GM23338 (cell line): Measurements from ENCODE around the gene CTNNA3. TPM values are rescaled to one million over a fixed set of nuclear protein-coding genes. Genes with fewer than 3 reads are reported as not detected.

Experiments
- ATAC-seq: fragments of 200-7000 bp; cut with Tn5 transposase; 3 replicates; pipeline ENCODE4 v1.9.1; 2020
- DNase-seq: peaks from one replicate; pipeline ENCODE4 v3.0.0-alpha.2; 2015; ENCODE audit warnings: low spot score
- H2AFZ ChIP-seq: fragments of 200-600 bp; sonication (generic); 2 replicates; pipeline ENCODE4 v1.8.0; 2016; ENCODE audit warnings: antibody characterized with exemption, mild to moderate bottlenecking, moderate library complexity
- H3F3A ChIP-seq: fragments of 200-600 bp; sonication (generic); replicated peaks from 2 replicates; pipeline ENCODE4 v1.8.0; 2017; ENCODE audit warnings: antibody characterized with exemption, mixed run types, low read depth
- H3K27ac ChIP-seq: fragments of 200-600 bp; sonication (generic); 2 replicates; pipeline ENCODE4 v1.6.1; 2016; ENCODE audit warnings: low read depth
- H3K27me3 ChIP-seq: fragments of 200-600 bp; sonication (generic); 2 replicates; pipeline ENCODE4 v1.8.0; 2016; ENCODE audit warnings: mild to moderate bottlenecking, mixed run types, moderate library complexity; ENCODE audit not compliant: insufficient read depth
- H3K36me3 ChIP-seq: fragments of 200-600 bp; sonication (generic); 2 replicates; pipeline ENCODE4 v1.8.0; 2016; ENCODE audit warnings: mild to moderate bottlenecking; ENCODE audit not compliant: insufficient read depth
- H3K4me1 ChIP-seq: fragments of 200-600 bp; sonication (generic); 2 replicates; pipeline ENCODE4 v1.8.0; 2016; ENCODE audit warnings: mild to moderate bottlenecking, moderate library complexity; ENCODE audit not compliant: insufficient read depth
- H3K4me2 ChIP-seq: fragments of 200-600 bp; sonication (generic); 2 replicates; pipeline ENCODE4 v1.7.1; 2017; ENCODE audit warnings: mixed run types
- H3K4me3 ChIP-seq: fragments of 200-600 bp; sonication (generic); 2 replicates; pipeline ENCODE4 v1.6.1; 2016; ENCODE audit warnings: mixed run types
- H3K79me2 ChIP-seq: fragments of 200-600 bp; sonication (generic); replicated peaks from 2 replicates; pipeline ENCODE4 v1.8.0; 2017; ENCODE audit warnings: mild to moderate bottlenecking; ENCODE audit not compliant: insufficient read depth
- H3K9me2 ChIP-seq: fragments of 200-600 bp; sonication (generic); 2 replicates; pipeline ENCODE4 v1.8.0; 2017; ENCODE audit not compliant: insufficient read depth
- H4K20me1 ChIP-seq: fragments of 200-600 bp; sonication (generic); replicated peaks from 2 replicates; pipeline ENCODE4 v1.8.0; 2017; ENCODE audit warnings: mild to moderate bottlenecking; ENCODE audit not compliant: insufficient read depth
- H3K27ac Mint-ChIP-seq: 2 replicates; pipeline ENCODE4 v1.8.0; 2020; ENCODE audit warnings: inconsistent platforms, mild to moderate bottlenecking, moderate library complexity, mixed read lengths
- H3K27me3 Mint-ChIP-seq: 3 replicates; pipeline ENCODE4 v1.8.0; 2022; ENCODE audit warnings: low read depth, mild to moderate bottlenecking, moderate library complexity, mixed read lengths, inconsistent platforms; ENCODE audit not compliant: insufficient read depth, poor library complexity
- H3K36me3 Mint-ChIP-seq: 3 replicates; pipeline ENCODE4 v1.8.0; 2021; ENCODE audit warnings: low read depth, mild to moderate bottlenecking, inconsistent platforms, moderate library complexity, mixed read lengths
- H3K4me1 Mint-ChIP-seq: 3 replicates; pipeline ENCODE4 v1.8.0; 2020; ENCODE audit warnings: mild to moderate bottlenecking, inconsistent platforms, mixed read lengths
- H3K4me3 Mint-ChIP-seq: 3 replicates; pipeline ENCODE4 v1.8.0; 2021; ENCODE audit warnings: moderate library complexity, mild to moderate bottlenecking, inconsistent platforms, mixed read lengths
- H3K9me3 Mint-ChIP-seq: 3 replicates; pipeline ENCODE4 v1.8.0; 2020; ENCODE audit warnings: moderate library complexity, mild to moderate bottlenecking, inconsistent platforms, mixed read lengths
- CREB1 ChIP-seq: fragments of 250-450 bp; sonication (Bioruptor Pico); IDR thresholded peaks from 2 replicates; pipeline ENCODE4 v1.5.0; 2020; ENCODE audit warnings: low read depth, mild to moderate bottlenecking, moderate library complexity
- JUNB ChIP-seq: IDR thresholded peaks from one replicate; pipeline ENCODE4 v1.6.1; 2016; ENCODE audit warnings: antibody characterized with exemption; ENCODE audit not compliant: unreplicated experiment
- NANOG ChIP-seq: IDR thresholded peaks from 2 replicates; pipeline ENCODE4 v1.6.1; 2016; ENCODE audit warnings: antibody characterized with exemption, borderline replicate concordance
- REST ChIP-seq: IDR thresholded peaks from one replicate; pipeline ENCODE4 v1.6.1; 2018; ENCODE audit warnings: antibody characterized with exemption; ENCODE audit not compliant: unreplicated experiment
- ZNF114 ChIP-seq: fragments of 250-450 bp; sonication (Bioruptor Pico); IDR thresholded peaks from 2 replicates; pipeline ENCODE4 v1.5.0; 2020; ENCODE audit warnings: mild to moderate bottlenecking, moderate library complexity
- ZNF331 ChIP-seq: fragments of 250-450 bp; sonication (Bioruptor Pico); IDR thresholded peaks from 2 replicates; pipeline ENCODE4 v1.5.0; 2020; ENCODE audit warnings: low read depth, mild to moderate bottlenecking, moderate library complexity
- polyA plus RNA-seq: library from polyadenylated mRNA; unstranded; fragments of >200 nt; fragmentation: Nextera tagmentation; extraction: Ambion mirVana; gene quantifications from 2 replicates; pipeline ENCODE4 v1.2.1, GENCODE V29; 2016
- total RNA-seq: library from RNA; depleted of rRNA; stranded (reverse); fragments of >200 nt; shearing (Covaris generic); gene quantifications from 2 replicates; pipeline ENCODE4 v1.2.3, GENCODE V29; 2014
- TF ChIP-seq, protein P1 (sequence below): fragments of 250-450 bp; sonication (Bioruptor Pico); IDR thresholded peaks from 2 replicates; pipeline ENCODE4 v1.5.0; 2020; ENCODE audit warnings: mild to moderate bottlenecking, moderate library complexity
- TF ChIP-seq, protein P2 (sequence below): IDR thresholded peaks from 2 replicates; pipeline ENCODE4 v1.6.1; 2016; ENCODE audit warnings: antibody characterized with exemption
- TF ChIP-seq, protein P3 (sequence below), 2 experiments: fragments of 200-600 bp in 1 of 2; sonication (generic) in 1 of 2; conservative IDR thresholded peaks; 2 replicates each; pipeline versions ENCODE4 v1.5.1 to v1.6.1; 2016 to 2017; ENCODE audit warnings: antibody characterized with exemption in 2 of 2, low read depth in 2 of 2, mild to moderate bottlenecking in 2 of 2, moderate library complexity in 1 of 2

The CTNNA3 gene
- total and polyA plus RNA-seq, 2 experiments from 2014 or later: 0.71 to 3.3 TPM

DNA sequence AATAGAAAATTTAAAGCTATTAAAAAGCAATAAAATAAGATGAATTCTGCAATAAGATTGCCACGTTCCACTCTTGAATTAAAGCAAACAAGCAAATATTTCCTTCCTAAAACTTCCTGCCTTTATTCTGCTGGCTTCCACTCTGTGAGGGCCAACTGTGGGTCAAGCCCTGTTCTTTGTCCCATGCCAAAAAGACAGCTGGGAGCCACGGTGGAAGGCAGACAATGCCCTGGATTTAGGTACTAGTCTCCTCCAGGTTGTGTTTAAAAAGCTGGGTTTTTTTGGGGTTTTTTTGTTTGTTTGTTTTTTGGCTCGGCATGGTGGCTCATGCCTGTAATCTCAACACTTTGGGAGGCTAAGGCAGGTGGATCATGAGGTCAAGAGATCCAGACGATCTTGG lies 731.0 kb downstream of the CTNNA3 start:
- H3K36me3 ChIP-seq: no peaks in the 10 kb centered on the region; the same call in 1 of the 2 replicates
- H2AFZ ChIP-seq: no peak overlapping the region
- H3K27me3 ChIP-seq: no peaks in the 10 kb centered on the region
- H3K4me1 Mint-ChIP-seq: no peaks in the 10 kb centered on the region
- H3K27ac ChIP-seq: no peak overlapping the region
- no peaks in the 10 kb centered on the region; the same call in 2 of the 3 replicates for H3K9me3 Mint-ChIP-seq
- H3K27ac Mint-ChIP-seq: no peak overlapping the region
- peaks cover 2% of the 10 kb centered on the region for H3K27me3 Mint-ChIP-seq
- no peaks in the 10 kb centered on the region for H3K79me2 ChIP-seq
- no peak for TF ChIP-seq REST
- no peak for TF ChIP-seq CREB1 (CRISPR knock-in tag)
- no peak for TF ChIP-seq ZNF114 (CRISPR knock-in tag)
- no peak for TF ChIP-seq NANOG
- TF ChIP-seq, protein P1, sequence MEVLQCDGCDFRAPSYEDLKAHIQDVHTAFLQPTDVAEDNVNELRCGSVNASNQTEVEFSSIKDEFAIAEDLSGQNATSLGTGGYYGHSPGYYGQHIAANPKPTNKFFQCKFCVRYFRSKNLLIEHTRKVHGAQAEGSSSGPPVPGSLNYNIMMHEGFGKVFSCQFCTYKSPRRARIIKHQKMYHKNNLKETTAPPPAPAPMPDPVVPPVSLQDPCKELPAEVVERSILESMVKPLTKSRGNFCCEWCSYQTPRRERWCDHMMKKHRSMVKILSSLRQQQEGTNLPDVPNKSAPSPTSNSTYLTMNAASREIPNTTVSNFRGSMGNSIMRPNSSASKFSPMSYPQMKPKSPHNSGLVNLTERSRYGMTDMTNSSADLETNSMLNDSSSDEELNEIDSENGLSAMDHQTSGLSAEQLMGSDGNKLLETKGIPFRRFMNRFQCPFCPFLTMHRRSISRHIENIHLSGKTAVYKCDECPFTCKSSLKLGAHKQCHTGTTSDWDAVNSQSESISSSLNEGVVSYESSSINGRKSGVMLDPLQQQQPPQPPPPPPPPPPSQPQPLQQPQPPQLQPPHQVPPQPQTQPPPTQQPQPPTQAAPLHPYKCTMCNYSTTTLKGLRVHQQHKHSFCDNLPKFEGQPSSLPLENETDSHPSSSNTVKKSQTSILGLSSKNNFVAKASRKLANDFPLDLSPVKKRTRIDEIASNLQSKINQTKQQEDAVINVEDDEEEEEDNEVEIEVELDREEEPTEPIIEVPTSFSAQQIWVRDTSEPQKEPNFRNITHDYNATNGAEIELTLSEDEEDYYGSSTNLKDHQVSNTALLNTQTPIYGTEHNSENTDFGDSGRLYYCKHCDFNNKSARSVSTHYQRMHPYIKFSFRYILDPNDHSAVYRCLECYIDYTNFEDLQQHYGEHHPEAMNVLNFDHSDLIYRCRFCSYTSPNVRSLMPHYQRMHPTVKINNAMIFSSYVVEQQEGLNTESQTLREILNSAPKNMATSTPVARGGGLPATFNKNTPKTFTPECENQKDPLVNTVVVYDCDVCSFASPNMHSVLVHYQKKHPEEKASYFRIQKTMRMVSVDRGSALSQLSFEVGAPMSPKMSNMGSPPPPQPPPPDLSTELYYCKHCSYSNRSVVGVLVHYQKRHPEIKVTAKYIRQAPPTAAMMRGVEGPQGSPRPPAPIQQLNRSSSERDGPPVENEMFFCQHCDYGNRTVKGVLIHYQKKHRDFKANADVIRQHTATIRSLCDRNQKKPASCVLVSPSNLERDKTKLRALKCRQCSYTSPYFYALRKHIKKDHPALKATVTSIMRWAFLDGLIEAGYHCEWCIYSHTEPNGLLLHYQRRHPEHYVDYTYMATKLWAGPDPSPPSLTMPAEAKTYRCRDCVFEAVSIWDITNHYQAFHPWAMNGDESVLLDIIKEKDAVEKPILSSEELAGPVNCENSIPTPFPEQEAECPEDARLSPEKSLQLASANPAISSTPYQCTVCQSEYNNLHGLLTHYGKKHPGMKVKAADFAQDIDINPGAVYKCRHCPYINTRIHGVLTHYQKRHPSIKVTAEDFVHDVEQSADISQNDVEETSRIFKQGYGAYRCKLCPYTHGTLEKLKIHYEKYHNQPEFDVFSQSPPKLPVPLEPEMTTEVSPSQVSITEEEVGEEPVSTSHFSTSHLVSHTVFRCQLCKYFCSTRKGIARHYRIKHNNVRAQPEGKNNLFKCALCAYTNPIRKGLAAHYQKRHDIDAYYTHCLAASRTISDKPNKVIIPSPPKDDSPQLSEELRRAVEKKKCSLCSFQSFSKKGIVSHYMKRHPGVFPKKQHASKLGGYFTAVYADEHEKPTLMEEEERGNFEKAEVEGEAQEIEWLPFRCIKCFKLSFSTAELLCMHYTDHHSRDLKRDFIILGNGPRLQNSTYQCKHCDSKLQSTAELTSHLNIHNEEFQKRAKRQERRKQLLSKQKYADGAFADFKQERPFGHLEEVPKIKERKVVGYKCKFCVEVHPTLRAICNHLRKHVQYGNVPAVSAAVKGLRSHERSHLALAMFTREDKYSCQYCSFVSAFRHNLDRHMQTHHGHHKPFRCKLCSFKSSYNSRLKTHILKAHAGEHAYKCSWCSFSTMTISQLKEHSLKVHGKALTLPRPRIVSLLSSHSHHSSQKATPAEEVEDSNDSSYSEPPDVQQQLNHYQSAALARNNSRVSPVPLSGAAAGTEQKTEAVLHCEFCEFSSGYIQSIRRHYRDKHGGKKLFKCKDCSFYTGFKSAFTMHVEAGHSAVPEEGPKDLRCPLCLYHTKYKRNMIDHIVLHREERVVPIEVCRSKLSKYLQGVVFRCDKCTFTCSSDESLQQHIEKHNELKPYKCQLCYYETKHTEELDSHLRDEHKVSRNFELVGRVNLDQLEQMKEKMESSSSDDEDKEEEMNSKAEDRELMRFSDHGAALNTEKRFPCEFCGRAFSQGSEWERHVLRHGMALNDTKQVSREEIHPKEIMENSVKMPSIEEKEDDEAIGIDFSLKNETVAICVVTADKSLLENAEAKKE (CRISPR knock-in tag): no peak
- no peak for TF ChIP-seq JUNB
- TF ChIP-seq, protein P2, sequence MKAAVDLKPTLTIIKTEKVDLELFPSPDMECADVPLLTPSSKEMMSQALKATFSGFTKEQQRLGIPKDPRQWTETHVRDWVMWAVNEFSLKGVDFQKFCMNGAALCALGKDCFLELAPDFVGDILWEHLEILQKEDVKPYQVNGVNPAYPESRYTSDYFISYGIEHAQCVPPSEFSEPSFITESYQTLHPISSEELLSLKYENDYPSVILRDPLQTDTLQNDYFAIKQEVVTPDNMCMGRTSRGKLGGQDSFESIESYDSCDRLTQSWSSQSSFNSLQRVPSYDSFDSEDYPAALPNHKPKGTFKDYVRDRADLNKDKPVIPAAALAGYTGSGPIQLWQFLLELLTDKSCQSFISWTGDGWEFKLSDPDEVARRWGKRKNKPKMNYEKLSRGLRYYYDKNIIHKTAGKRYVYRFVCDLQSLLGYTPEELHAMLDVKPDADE: no peak
- TF ChIP-seq ZNF331 (CRISPR knock-in tag): no peak
- TF ChIP-seq, protein P3, sequence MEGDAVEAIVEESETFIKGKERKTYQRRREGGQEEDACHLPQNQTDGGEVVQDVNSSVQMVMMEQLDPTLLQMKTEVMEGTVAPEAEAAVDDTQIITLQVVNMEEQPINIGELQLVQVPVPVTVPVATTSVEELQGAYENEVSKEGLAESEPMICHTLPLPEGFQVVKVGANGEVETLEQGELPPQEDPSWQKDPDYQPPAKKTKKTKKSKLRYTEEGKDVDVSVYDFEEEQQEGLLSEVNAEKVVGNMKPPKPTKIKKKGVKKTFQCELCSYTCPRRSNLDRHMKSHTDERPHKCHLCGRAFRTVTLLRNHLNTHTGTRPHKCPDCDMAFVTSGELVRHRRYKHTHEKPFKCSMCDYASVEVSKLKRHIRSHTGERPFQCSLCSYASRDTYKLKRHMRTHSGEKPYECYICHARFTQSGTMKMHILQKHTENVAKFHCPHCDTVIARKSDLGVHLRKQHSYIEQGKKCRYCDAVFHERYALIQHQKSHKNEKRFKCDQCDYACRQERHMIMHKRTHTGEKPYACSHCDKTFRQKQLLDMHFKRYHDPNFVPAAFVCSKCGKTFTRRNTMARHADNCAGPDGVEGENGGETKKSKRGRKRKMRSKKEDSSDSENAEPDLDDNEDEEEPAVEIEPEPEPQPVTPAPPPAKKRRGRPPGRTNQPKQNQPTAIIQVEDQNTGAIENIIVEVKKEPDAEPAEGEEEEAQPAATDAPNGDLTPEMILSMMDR (conservative IDR thresholded peaks at IDR 0.05; ENCODE audit: low read depth in 2 of 2): no peak
- H4K20me1 ChIP-seq: no peaks in the 10 kb centered on the region
- DNase-seq: no peak
- H3F3A ChIP-seq: no peaks in the 10 kb centered on the region
- H3K36me3 Mint-ChIP-seq: peaks cover 4% of the 10 kb centered on the region; the same call in 1 of the 3 replicates
- H3K4me3 Mint-ChIP-seq: no peak overlapping the region
- H3K4me1 ChIP-seq: no peaks in the 10 kb centered on the region
- no peak overlapping the region for H3K4me3 ChIP-seq
- H3K9me2 ChIP-seq: no peaks in the 10 kb centered on the region
- ATAC-seq: no peak
- H3K4me2 ChIP-seq: no peak overlapping the region
